Activated T-cell treated with anti-CD3 and anti-CD28 coated beads for 4 hours (primary cell): ENCODE results near the gene ZNF407.

Experiments
- DNase-seq: peaks from one replicate; pipeline ENCODE4 v3.0.0-alpha.2; 2020

ZNF407 gene

GRCh38 chr18:74631623-74632350, 34.1 kb downstream of the ZNF407 start:
- no peak for DNase-seq

GRCh38 chr18:74632351-74632679, 34.6 kb downstream of the ZNF407 start:
- no peak for DNase-seq

- no peak for DNase-seq
Observed at GRCh38 chr18:74632856-74633255, 35.2 kb downstream of the ZNF407 start.

- DNase-seq = no peak
Observed at GRCh38 chr18:74633652-74634352, 36.1 kb downstream of the ZNF407 start.

GRCh38 chr18:74635224-74635975, 37.7 kb downstream of the ZNF407 start:
- DNase-seq = no peak

- no peak for DNase-seq
Observed at GRCh38 chr18:74637070-74637469, 39.4 kb downstream of the ZNF407 start.

GRCh38 chr18:74638210-74638609, 40.5 kb downstream of the ZNF407 start:
- DNase-seq = no peak

GRCh38 chr18:74644713-74645112, 47.0 kb downstream of the ZNF407 start:
- no peak for DNase-seq

GRCh38 chr18:74645679-74646078, 48.0 kb downstream of the ZNF407 start:
- no peak for DNase-seq

GRCh38 chr18:74651327-74652128, 53.9 kb downstream of the ZNF407 start:
- no peak for DNase-seq

- no peak for DNase-seq
Observed at GRCh38 chr18:74652392-74652988, 54.8 kb downstream of the ZNF407 start.

GRCh38 chr18:74654638-74655037, 57.0 kb downstream of the ZNF407 start:
- no peak for DNase-seq

- DNase-seq = no peak
Observed at GRCh38 chr18:74661008-74661407, 63.3 kb downstream of the ZNF407 start.

GRCh38 chr18:74661691-74662090, 64.0 kb downstream of the ZNF407 start:
- DNase-seq = no peak

- no peak for DNase-seq
Observed at GRCh38 chr18:74662622-74663021, 65.0 kb downstream of the ZNF407 start.

- DNase-seq = no peak
Observed at GRCh38 chr18:74665346-74665745, 67.7 kb downstream of the ZNF407 start.

- DNase-seq = no peak
Observed at GRCh38 chr18:74665905-74666304, 68.2 kb downstream of the ZNF407 start.

- DNase-seq = no peak
Observed at GRCh38 chr18:74669136-74669798, 71.6 kb downstream of the ZNF407 start.

GRCh38 chr18:74672371-74672770, 74.7 kb downstream of the ZNF407 start:
- DNase-seq = no peak

GRCh38 chr18:74674487-74674886, 76.8 kb downstream of the ZNF407 start:
- no peak for DNase-seq

GRCh38 chr18:74679006-74679678, 81.5 kb downstream of the ZNF407 start:
- no peak for DNase-seq

- DNase-seq = no peak
Observed at GRCh38 chr18:74679679-74680076, 82.0 kb downstream of the ZNF407 start.
